Endothelial cell of umbilical vein (primary cell): ENCODE results near the gene R3HDM2. TPM values are rescaled to one million over a fixed set of nuclear protein-coding genes. Genes with fewer than 3 reads are reported as not detected.

ENCODE experiments used
- BruUV-seq: library from RNA; stranded (reverse); fragments of 400-500 nt; replicated peaks from 2 replicates; lab custom pipeline; 2021; lab: Mats Ljungman, UMichigan
- CTCF ChIA-PET: fragments of 300-600, 350-600 bp; sonication (Branson Sonifier 250); formaldehyde crosslinking; loops from one replicate; lab custom pipeline; 2021; ENCODE audit warnings: antibody characterized with exemption, inconsistent platforms; lab: Charles Lee
- POLR2A ChIA-PET: fragments of 300-600, 350-600 bp; sonication (Branson Sonifier 250); formaldehyde crosslinking; loops from one replicate; lab custom pipeline; 2021; ENCODE audit warnings: antibody characterized with exemption, inconsistent platforms; lab: Charles Lee
- DNase-seq: peaks from one replicate; pipeline ENCODE4 v3.0.0-alpha.2; 2011; ENCODE audit warnings: low read depth, low spot score
- FAIRE-seq: peaks from 2 replicates; lab custom pipeline; 2011; peaks lifted over from hg19 to GRCh38; lab: Jason Lieb, UNC
- H2AFZ ChIP-seq: 2 replicates; pipeline ENCODE4 v1.6.0; 2012; ENCODE audit warnings: low read depth, low read length, control low read depth, inconsistent platforms
- H3K27ac ChIP-seq: 2 replicates; pipeline ENCODE4 v1.5.1; 2011; ENCODE audit warnings: low read depth, mild to moderate bottlenecking, control low read depth, low read length, moderate library complexity; ENCODE audit not compliant: insufficient read depth
- H3K27me3 ChIP-seq, 2 experiments: 2 replicates each; pipeline versions ENCODE4 v1.6.0 to v1.6.1; 2011; ENCODE audit warnings: low read length in 2 of 2, mixed read lengths in 1 of 2; ENCODE audit not compliant: control insufficient read depth in 2 of 2, insufficient read depth in 2 of 2
- H3K36me3 ChIP-seq, 2 experiments: 2 replicates in 1 of 2; 3 replicates in 1 of 2; pipeline ENCODE4 v1.5.1; 2011; ENCODE audit warnings: low read length in 2 of 2, mild to moderate bottlenecking in 1 of 2, moderate library complexity in 1 of 2; ENCODE audit not compliant: control insufficient read depth in 2 of 2, insufficient read depth in 2 of 2; ENCODE audit errors: extremely low read depth in 1 of 2
- H3K4me1 ChIP-seq: 3 replicates; pipeline ENCODE4 v1.5.1; 2011; ENCODE audit warnings: mild to moderate bottlenecking, low read length; ENCODE audit not compliant: control insufficient read depth, insufficient read depth; ENCODE audit errors: extremely low read depth
- H3K4me2 ChIP-seq: 2 replicates; pipeline ENCODE4 v1.6.1; 2011; ENCODE audit warnings: low read length, control low read depth, mixed read lengths; ENCODE audit not compliant: insufficient read depth
- H3K4me3 ChIP-seq, 3 experiments: fragments of 200-600 bp in 1 of 3; sonication (generic), shearing (Covaris generic) in 1 of 3; replicated peaks in 1 of 3; 2 replicates each; pipeline ENCODE4 v1.5.1; 2011 to 2016; ENCODE audit warnings: control low read depth in 3 of 3, low read length in 3 of 3, mild to moderate bottlenecking in 2 of 3, inconsistent platforms in 1 of 3, low read depth in 1 of 3, moderate library complexity in 1 of 3; ENCODE audit not compliant: insufficient read depth in 1 of 3
- H3K79me2 ChIP-seq: 2 replicates; pipeline ENCODE4 v1.6.0; 2012; ENCODE audit warnings: low read length, inconsistent platforms; ENCODE audit not compliant: control insufficient read depth, insufficient read depth
- H3K9ac ChIP-seq: replicated peaks from 2 replicates; pipeline ENCODE3; 2011; ENCODE audit warnings: low read length, control low read depth; ENCODE audit not compliant: insufficient read depth; ENCODE audit errors: extremely low read depth
- H3K9me1 ChIP-seq: replicated peaks from 3 replicates; pipeline ENCODE4 v1.6.0; 2011; ENCODE audit warnings: mild to moderate bottlenecking, low read length; ENCODE audit not compliant: control insufficient read depth, insufficient read depth; ENCODE audit errors: extremely low read depth
- H3K9me3 ChIP-seq: replicated peaks from 2 replicates; pipeline ENCODE4 v1.5.1; 2012; ENCODE audit warnings: low read length, inconsistent platforms; ENCODE audit not compliant: control insufficient read depth, insufficient read depth
- H4K20me1 ChIP-seq: replicated peaks from 2 replicates; pipeline ENCODE3; 2011; ENCODE audit warnings: mild to moderate bottlenecking, low read length; ENCODE audit not compliant: control insufficient read depth, insufficient read depth; ENCODE audit errors: extremely low read depth
- CTCF ChIP-seq, 2 donors: IDR thresholded peaks; 1 replicate in 1 of 2; 2 replicates in 1 of 2; pipeline ENCODE4 v1.5.1; 2011; ENCODE audit warnings: low read length in 2 of 2, mild to moderate bottlenecking in 2 of 2, moderate library complexity in 2 of 2, control low read depth in 1 of 2, inconsistent platforms in 1 of 2, low read depth in 1 of 2; ENCODE audit not compliant: insufficient read depth in 1 of 2; ENCODE audit errors: extremely low read depth in 1 of 2
- EZH2 ChIP-seq: IDR thresholded peaks from 2 replicates; pipeline ENCODE4 v1.6.1; 2012; ENCODE audit warnings: borderline replicate concordance, low read depth, mild to moderate bottlenecking, moderate library complexity, low read length, inconsistent platforms; ENCODE audit not compliant: severe bottlenecking
- FOS ChIP-seq: IDR thresholded peaks from 2 replicates; pipeline ENCODE4 v1.6.1; 2011; ENCODE audit warnings: mild to moderate bottlenecking, low read length, moderate library complexity, borderline replicate concordance; ENCODE audit not compliant: insufficient read depth
- GATA2 ChIP-seq: IDR thresholded peaks from 2 replicates; pipeline ENCODE4 v1.7.0; 2011; ENCODE audit warnings: low read depth, mild to moderate bottlenecking, moderate library complexity, mixed read lengths, low read length; ENCODE audit not compliant: insufficient read length, insufficient read depth
- JUN ChIP-seq: IDR thresholded peaks from 2 replicates; pipeline ENCODE4 v1.6.1; 2011; ENCODE audit warnings: borderline replicate concordance, low read depth; ENCODE audit not compliant: insufficient read length, insufficient read depth
- MAX ChIP-seq: IDR thresholded peaks from 2 replicates; pipeline ENCODE4 v1.6.1; 2011; ENCODE audit not compliant: insufficient read depth, insufficient read length
- MYC ChIP-seq: IDR thresholded peaks from one replicate; pipeline ENCODE4 v1.6.1; 2011; ENCODE audit warnings: mild to moderate bottlenecking, low read depth, low read length
- POLR2A ChIP-seq: IDR thresholded peaks from 2 replicates; pipeline ENCODE4 v1.6.1; 2012; ENCODE audit warnings: low read depth, mild to moderate bottlenecking, control low read depth, low read length
- POLR2AphosphoS5 ChIP-seq: IDR thresholded peaks from 2 replicates; pipeline ENCODE4 v1.6.1; 2012; ENCODE audit warnings: low read depth, mild to moderate bottlenecking, control low read depth, low read length, moderate library complexity; ENCODE audit not compliant: insufficient read depth
- dilution Hi-C: fragments of 300-500 bp; cut with MboI; formaldehyde crosslinking; loops from one replicate; pipeline ENCODE4 v1.15.0; 2019; ENCODE audit warnings: low sequenced_read_pairs; ENCODE audit not compliant: extremely low pct_ligation_motif_present
- intact Hi-C: fragments of 100-400 bp; cut with micrococcal nuclease; formaldehyde crosslinking; loops from one replicate; pipeline ENCODE4 v1.10.0; 2022
- polyA plus RNA-seq, 4 experiments: library from polyadenylated mRNA; depleted of rRNA in 3 of 4; stranded (reverse) in 3 of 4; unstranded in 1 of 4; fragments of >200 nt; gene quantifications; 2 replicates each; pipeline versions ENCODE4 v1.2.1 to v1.2.3, GENCODE V29; 2011 to 2012; ENCODE audit warnings: missing spikeins in 1 of 4
- total RNA-seq: library from RNA; stranded (reverse); gene quantifications from 2 replicates; pipeline ENCODE4 v1.2.3, GENCODE V29; 2021

Gene R3HDM2
- total and polyA plus RNA-seq, 2 donors (not counting 3 experiments of a cell fraction or from before 2014, with no cell fraction given) = 26.1 to 31.3 TPM

GRCh38 chr12:57273516-57273915 is 157.3 kb downstream of the R3HDM2 start:
- H3K27me3 ChIP-seq = no peaks in the 10 kb centered on the region
- TF ChIP-seq MYC (no peak), GATA2 (no peak), POLR2A (no peak), MAX (no peak), JUN (no peak), POLR2AphosphoS5 (no peak), EZH2 (no peak), CTCF (IDR thresholded peaks at IDR 0.05; ENCODE audit: extremely low read depth in 1 of 2, insufficient read depth in 1 of 2, low read depth in 1 of 2, low read length in 2 of 2) (no peak), FOS (no peak)
- CTCF ChIA-PET = interaction anchor here (0.8 to 2.1 kb wide), 5 partner anchors 31 to 178 kb away, joined by 3 to 7 read pairs (median 4); partner anchors contain the start of gene SHMT2
- POLR2A ChIA-PET = interaction anchor here (0.5 kb wide), 1 partner anchor 43 kb away, joined by 3 read pairs; no protein-coding TSS in a partner anchor
- no peak overlapping the region for H3K27ac ChIP-seq
- H3K9me1 ChIP-seq = no peaks in the 10 kb centered on the region
- no peak overlapping the region for H3K4me3 ChIP-seq
- H2AFZ ChIP-seq = no peak overlapping the region
- intact Hi-C loops = no loop called here
- no peaks in the 10 kb centered on the region for H3K79me2 ChIP-seq
- peaks cover 10% of the 10 kb centered on the region for H3K4me1 ChIP-seq
- DNase-seq = no peak
- FAIRE-seq = no peak
- no peak overlapping the region for H3K4me2 ChIP-seq
- no peak overlapping the region for H3K9ac ChIP-seq
- no TSS peak for BruUV-seq
- H3K36me3 ChIP-seq = peaks cover 4 to 5% of the 10 kb centered on the region in 2 experiments
- no peaks in the 10 kb centered on the region for H4K20me1 ChIP-seq
- dilution Hi-C loops = no loop called here
- H3K9me3 ChIP-seq = no peaks in the 10 kb centered on the region
